ENCODE data around the gene SCMH1.

DNA sequence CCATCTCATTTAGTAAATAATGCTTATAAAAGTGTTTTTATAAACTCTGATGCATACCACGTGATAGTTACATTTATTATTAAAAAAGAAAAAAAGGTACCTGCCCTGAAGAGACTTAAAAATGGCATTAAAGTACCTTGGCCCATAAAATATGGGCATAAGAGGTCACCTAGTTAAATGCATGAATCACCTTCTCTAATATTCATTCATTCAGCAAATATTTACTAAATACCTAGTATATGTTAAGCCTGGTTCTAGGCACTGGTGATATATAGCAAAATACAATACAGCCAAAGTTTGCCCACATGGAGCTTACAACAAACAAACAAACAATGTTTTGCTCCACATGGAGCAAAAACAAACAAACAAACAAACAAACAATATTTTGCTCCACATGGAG lies 87.0 kb downstream of the SCMH1 start:
- TF ChIP-seq, protein P1, sequence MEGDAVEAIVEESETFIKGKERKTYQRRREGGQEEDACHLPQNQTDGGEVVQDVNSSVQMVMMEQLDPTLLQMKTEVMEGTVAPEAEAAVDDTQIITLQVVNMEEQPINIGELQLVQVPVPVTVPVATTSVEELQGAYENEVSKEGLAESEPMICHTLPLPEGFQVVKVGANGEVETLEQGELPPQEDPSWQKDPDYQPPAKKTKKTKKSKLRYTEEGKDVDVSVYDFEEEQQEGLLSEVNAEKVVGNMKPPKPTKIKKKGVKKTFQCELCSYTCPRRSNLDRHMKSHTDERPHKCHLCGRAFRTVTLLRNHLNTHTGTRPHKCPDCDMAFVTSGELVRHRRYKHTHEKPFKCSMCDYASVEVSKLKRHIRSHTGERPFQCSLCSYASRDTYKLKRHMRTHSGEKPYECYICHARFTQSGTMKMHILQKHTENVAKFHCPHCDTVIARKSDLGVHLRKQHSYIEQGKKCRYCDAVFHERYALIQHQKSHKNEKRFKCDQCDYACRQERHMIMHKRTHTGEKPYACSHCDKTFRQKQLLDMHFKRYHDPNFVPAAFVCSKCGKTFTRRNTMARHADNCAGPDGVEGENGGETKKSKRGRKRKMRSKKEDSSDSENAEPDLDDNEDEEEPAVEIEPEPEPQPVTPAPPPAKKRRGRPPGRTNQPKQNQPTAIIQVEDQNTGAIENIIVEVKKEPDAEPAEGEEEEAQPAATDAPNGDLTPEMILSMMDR (IDR thresholded peaks at IDR 0.05) = no peak
- TF ChIP-seq EP300 (IDR thresholded peaks at IDR 0.05) = no peak
- TF ChIP-seq POLR2A (IDR thresholded peaks at IDR 0.05) = no peak

Measured in tibial nerve (tissue), 4 donors.